PC-9 (cell line): Measurements from ENCODE around the gene KIAA0753.

ENCODE experiments used
- EZH2 ChIP-seq: fragments of 200-600 bp; sonication (generic); IDR thresholded peaks from 2 replicates; pipeline ENCODE4 v1.8.0; 2017; ENCODE audit warnings: antibody characterized with exemption, low read depth
- TF ChIP-seq, protein P1 (sequence below): fragments of 200-600 bp; sonication (generic); conservative IDR thresholded peaks from 2 replicates; pipeline ENCODE4 v1.6.1; 2017; ENCODE audit warnings: mixed run types, antibody characterized with exemption, mild to moderate bottlenecking, moderate library complexity

GRCh38 chr17:6543079-6544010 is 97.2 kb downstream of the KIAA0753 start:
- TF ChIP-seq, protein P1, sequence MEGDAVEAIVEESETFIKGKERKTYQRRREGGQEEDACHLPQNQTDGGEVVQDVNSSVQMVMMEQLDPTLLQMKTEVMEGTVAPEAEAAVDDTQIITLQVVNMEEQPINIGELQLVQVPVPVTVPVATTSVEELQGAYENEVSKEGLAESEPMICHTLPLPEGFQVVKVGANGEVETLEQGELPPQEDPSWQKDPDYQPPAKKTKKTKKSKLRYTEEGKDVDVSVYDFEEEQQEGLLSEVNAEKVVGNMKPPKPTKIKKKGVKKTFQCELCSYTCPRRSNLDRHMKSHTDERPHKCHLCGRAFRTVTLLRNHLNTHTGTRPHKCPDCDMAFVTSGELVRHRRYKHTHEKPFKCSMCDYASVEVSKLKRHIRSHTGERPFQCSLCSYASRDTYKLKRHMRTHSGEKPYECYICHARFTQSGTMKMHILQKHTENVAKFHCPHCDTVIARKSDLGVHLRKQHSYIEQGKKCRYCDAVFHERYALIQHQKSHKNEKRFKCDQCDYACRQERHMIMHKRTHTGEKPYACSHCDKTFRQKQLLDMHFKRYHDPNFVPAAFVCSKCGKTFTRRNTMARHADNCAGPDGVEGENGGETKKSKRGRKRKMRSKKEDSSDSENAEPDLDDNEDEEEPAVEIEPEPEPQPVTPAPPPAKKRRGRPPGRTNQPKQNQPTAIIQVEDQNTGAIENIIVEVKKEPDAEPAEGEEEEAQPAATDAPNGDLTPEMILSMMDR, result no peak
- TF ChIP-seq EZH2, result no peak
